HepG2 (cell line): ENCODE results near the gene ING5. TPM values are rescaled to one million over a fixed set of nuclear protein-coding genes. Genes with fewer than 3 reads are reported as not detected.

Experiments used
- DR1 ChIP-seq: sonication (generic); formaldehyde crosslinking; IDR thresholded peaks from 2 replicates; pipeline ENCODE4 v1.8.0; 2021; ENCODE audit warnings: mild to moderate bottlenecking, missing genetic modification reagents, inconsistent platforms
- DRAP1 ChIP-seq: IDR thresholded peaks from 2 replicates; pipeline ENCODE4 v1.6.1; 2016; ENCODE audit warnings: missing genetic modification reagents, missing compliant biosample characterization
- GZF1 ChIP-seq: sonication (generic); formaldehyde crosslinking; IDR thresholded peaks from 2 replicates; pipeline ENCODE4 v1.5.1; 2020; ENCODE audit warnings: mild to moderate bottlenecking, missing genetic modification reagents
- KIAA2018 ChIP-seq: sonication (generic); formaldehyde crosslinking; IDR thresholded peaks from 2 replicates; pipeline ENCODE4 v1.5.0; 2020; ENCODE audit warnings: mild to moderate bottlenecking, missing genetic modification reagents, borderline replicate concordance
- KLF12 ChIP-seq: sonication (generic); formaldehyde crosslinking; IDR thresholded peaks from 2 replicates; pipeline ENCODE4 v1.4.0; 2020; ENCODE audit warnings: missing genetic modification reagents, borderline replicate concordance
- MLXIP ChIP-seq: sonication (generic); formaldehyde crosslinking; IDR thresholded peaks from 2 replicates; pipeline ENCODE4 v1.9.0; 2021; ENCODE audit warnings: missing genetic modification reagents, borderline replicate concordance
- MTERF4 ChIP-seq: sonication (generic); formaldehyde crosslinking; IDR thresholded peaks from 2 replicates; pipeline ENCODE4 v1.8.0; 2023; ENCODE audit warnings: mild to moderate bottlenecking, missing genetic modification reagents
- ZFP36 ChIP-seq: fragments of 150-350 bp; IDR thresholded peaks from 2 replicates; pipeline ENCODE4 v1.6.1; 2018; ENCODE audit warnings: borderline replicate concordance, low read length, low read depth; ENCODE audit not compliant: partially characterized antibody
- ZNF331 ChIP-seq: sonication (generic); formaldehyde crosslinking; IDR thresholded peaks from 2 replicates; pipeline ENCODE4 v1.4.0; 2020; ENCODE audit warnings: missing genetic modification reagents
- ZNF446 ChIP-seq: sonication (generic); formaldehyde crosslinking; IDR thresholded peaks from 2 replicates; pipeline ENCODE4 v1.5.0; 2020; ENCODE audit warnings: mild to moderate bottlenecking, missing genetic modification reagents
- ZNF557 ChIP-seq: sonication (generic); formaldehyde crosslinking; IDR thresholded peaks from 2 replicates; pipeline ENCODE4 v1.4.0; 2020; ENCODE audit warnings: missing genetic modification reagents
- ZNF691 ChIP-seq: sonication (generic); formaldehyde crosslinking; IDR thresholded peaks from 2 replicates; pipeline ENCODE4 v1.4.0; 2020; ENCODE audit warnings: missing genetic modification reagents, low read depth, mild to moderate bottlenecking, borderline replicate concordance
- ZNF703 ChIP-seq: sonication (generic); formaldehyde crosslinking; IDR thresholded peaks from 2 replicates; pipeline ENCODE4 v1.5.1; 2020; ENCODE audit warnings: missing genetic modification reagents, mild to moderate bottlenecking, moderate library complexity, borderline replicate concordance
- polyA plus RNA-seq, 8 experiments: library from polyadenylated mRNA; depleted of rRNA in 3 of 8; stranded (reverse) in 7 of 8; unstranded in 1 of 8; fragments of >200 nt; fragmentation: Illumina TruSeq in 4 of 8; extraction: Trizol in 4 of 8; gene quantifications; 2 replicates each; pipeline versions ENCODE4 v1.2.1 to v1.2.3, GENCODE V29; 2011 to 2016; ENCODE audit warnings: low read depth in 4 of 8, missing spikeins in 1 of 8, mixed read lengths in 1 of 8; ENCODE audit not compliant: insufficient read depth in 1 of 8
- total RNA-seq, 5 experiments: library from RNA; depleted of rRNA; stranded (reverse); fragments of >200 nt; fragmentation: Illumina TruSeq; extraction: Trizol; gene quantifications; 2 replicates each; pipeline ENCODE4 v1.2.3, GENCODE V29; 2016; ENCODE audit warnings: low read depth in 1 of 5

The ING5 gene
- total and polyA plus RNA-seq, 2 of the 13 experiments (the other 11 are each of a cell fraction or from before 2014, with no cell fraction given): 61.9 to 71.9 TPM

GRCh38 chr2:241771286-241772062 is 69.6 kb downstream of the ING5 start (continued):
- TF ChIP-seq GZF1 (CRISPR knock-in tag): peak; percentile 94
- peak; percentile 66; the same call in 1 of the 2 replicates for TF ChIP-seq ZNF331 (CRISPR knock-in tag)
- peak; percentile 84; the same call in 1 of the 2 replicates for TF ChIP-seq MLXIP
- no peak for TF ChIP-seq KIAA2018 (CRISPR knock-in tag)
- TF ChIP-seq KLF12: no peak
- TF ChIP-seq ZNF691: peak; percentile 57; the same call in 1 of the 2 replicates
- no peak for TF ChIP-seq ZFP36
- TF ChIP-seq ZNF446 (CRISPR knock-in tag): peak; percentile 96
- TF ChIP-seq ZNF557 (CRISPR knock-in tag): 0 out of 2 replicates have a peak, but pooled peaks have one; percentile 61
- TF ChIP-seq DRAP1 (CRISPR knock-in tag): peak; percentile 49
- TF ChIP-seq ZNF703 (CRISPR knock-in tag): peak; percentile 18; the same call in 1 of the 2 replicates
- peak; percentile 97; the same call in 1 of the 2 replicates for TF ChIP-seq MTERF4
- peak; percentile 7; the same call in 1 of the 2 replicates for TF ChIP-seq DR1 (CRISPR knock-in tag)
